Breast epithelium (tissue), 4 donors: Measurements from ENCODE around the gene FAM50B. TPM values are rescaled to one million over a fixed set of nuclear protein-coding genes. Genes with fewer than 3 reads are reported as not detected.

Experiments used
- DNase-seq, 2 donors: peaks; one replicate each; pipeline ENCODE4 v3.0.0-alpha.2; 2019; ENCODE audit warnings: low spot score in 2 of 2
- H3K27ac ChIP-seq, 2 donors: fragments of 200-600 bp; sonication (generic) in 1 of 2; one replicate each; pipeline ENCODE4 v1.5.1; 2016 to 2019; ENCODE audit warnings: mild to moderate bottlenecking in 1 of 2
- H3K27me3 ChIP-seq, 2 donors: fragments of 200-600 bp; sonication (generic) in 1 of 2; one replicate each; pipeline versions ENCODE4 v1.5.1 to v1.6.0; 2017 to 2019; ENCODE audit warnings: control low read depth in 1 of 2, mild to moderate bottlenecking in 1 of 2
- H3K36me3 ChIP-seq: fragments of 200-600 bp; one replicate; pipeline ENCODE4 v1.5.1; 2019
- H3K4me1 ChIP-seq, 2 donors: fragments of 200-600 bp; sonication (generic); one replicate each; pipeline ENCODE4 v1.5.1; 2016 to 2019; ENCODE audit warnings: control low read depth in 1 of 2
- H3K4me3 ChIP-seq, 3 donors: fragments of 200-600 bp; sonication (generic); 1 replicate in 2 of 3; 2 replicates in 1 of 3; pipeline ENCODE4 v1.5.1; 2016 to 2019; ENCODE audit warnings: mild to moderate bottlenecking in 3 of 3, moderate library complexity in 2 of 3
- H3K9me3 ChIP-seq, 2 donors: fragments of 200-600 bp; sonication (generic) in 1 of 2; one replicate each; pipeline ENCODE4 v1.5.1; 2016 to 2019; ENCODE audit warnings: control low read depth in 1 of 2
- POLR2A ChIP-seq: fragments of 450-650 bp; IDR thresholded peaks from one replicate; pipeline ENCODE4 v1.6.1; 2016; ENCODE audit warnings: antibody characterized with exemption, mild to moderate bottlenecking, moderate library complexity
- POLR2AphosphoS5 ChIP-seq, 3 donors: sonication (generic); formaldehyde crosslinking; IDR thresholded peaks; one replicate each; pipeline ENCODE4 v1.6.1; 2017; ENCODE audit warnings: antibody characterized with exemption in 3 of 3
- intact Hi-C: fragments of 100-400 bp; cut with DNase I; formaldehyde crosslinking; loops from one replicate; pipeline ENCODE4 v1.15.1; 2023; ENCODE audit warnings: low total_unique reads
- total RNA-seq, 3 donors: library from RNA; depleted of rRNA; stranded (reverse); fragments of >200 nt; gene quantifications; one replicate each; pipeline ENCODE4 v1.1.0, GENCODE V29; 2016
- TF ChIP-seq, protein P1 (sequence below), 3 donors: fragments of 450-650 bp; IDR thresholded peaks; one replicate each; pipeline ENCODE4 v1.5.1; 2016 to 2017; ENCODE audit warnings: antibody characterized with exemption in 3 of 3, mild to moderate bottlenecking in 3 of 3, moderate library complexity in 3 of 3

The FAM50B gene
- total RNA-seq, 3 donors from 2014 or later = 8.8 to 17.0 (median 9.3) TPM

DNA sequence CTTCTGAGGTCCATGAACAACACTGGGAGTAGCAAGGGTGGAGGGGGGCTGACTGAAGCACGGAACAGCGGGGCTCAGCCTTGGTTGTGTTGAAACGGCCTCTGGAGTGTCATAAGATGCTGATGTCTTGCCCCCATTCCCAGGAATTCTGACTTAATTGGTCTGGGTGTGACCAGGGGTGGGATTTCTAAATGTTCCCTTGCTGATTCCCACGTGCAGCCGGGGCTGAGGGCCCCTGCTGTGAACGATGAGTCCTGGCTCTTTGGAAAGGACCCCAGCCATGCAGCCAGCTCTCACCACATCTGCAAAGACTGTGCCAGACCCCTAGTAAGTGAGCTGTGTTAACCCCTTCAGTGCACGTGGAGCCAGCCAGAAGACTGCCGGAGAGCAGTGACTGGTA lies 28.6 kb upstream of the FAM50B start:
- H3K27me3 ChIP-seq = no peaks in the 10 kb centered on the region
- H3K27ac ChIP-seq = peak overlapping the region in 1 of 2 donors; percentile 59
- no peaks in the 10 kb centered on the region for H3K36me3 ChIP-seq
- no peak overlapping the region for H3K4me3 ChIP-seq
- no peaks in the 10 kb centered on the region for H3K9me3 ChIP-seq
- DNase-seq = no peak
- intact Hi-C loops = no loop called here
- peaks cover 6 to 14% of the 10 kb centered on the region in 2 donors for H3K4me1 ChIP-seq
- TF ChIP-seq, protein P1, sequence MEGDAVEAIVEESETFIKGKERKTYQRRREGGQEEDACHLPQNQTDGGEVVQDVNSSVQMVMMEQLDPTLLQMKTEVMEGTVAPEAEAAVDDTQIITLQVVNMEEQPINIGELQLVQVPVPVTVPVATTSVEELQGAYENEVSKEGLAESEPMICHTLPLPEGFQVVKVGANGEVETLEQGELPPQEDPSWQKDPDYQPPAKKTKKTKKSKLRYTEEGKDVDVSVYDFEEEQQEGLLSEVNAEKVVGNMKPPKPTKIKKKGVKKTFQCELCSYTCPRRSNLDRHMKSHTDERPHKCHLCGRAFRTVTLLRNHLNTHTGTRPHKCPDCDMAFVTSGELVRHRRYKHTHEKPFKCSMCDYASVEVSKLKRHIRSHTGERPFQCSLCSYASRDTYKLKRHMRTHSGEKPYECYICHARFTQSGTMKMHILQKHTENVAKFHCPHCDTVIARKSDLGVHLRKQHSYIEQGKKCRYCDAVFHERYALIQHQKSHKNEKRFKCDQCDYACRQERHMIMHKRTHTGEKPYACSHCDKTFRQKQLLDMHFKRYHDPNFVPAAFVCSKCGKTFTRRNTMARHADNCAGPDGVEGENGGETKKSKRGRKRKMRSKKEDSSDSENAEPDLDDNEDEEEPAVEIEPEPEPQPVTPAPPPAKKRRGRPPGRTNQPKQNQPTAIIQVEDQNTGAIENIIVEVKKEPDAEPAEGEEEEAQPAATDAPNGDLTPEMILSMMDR (IDR thresholded peaks at IDR 0.05) = no peak
- TF ChIP-seq POLR2AphosphoS5 (IDR thresholded peaks at IDR 0.05) = peak in 1 of 3 donors; percentile 15

DNA sequence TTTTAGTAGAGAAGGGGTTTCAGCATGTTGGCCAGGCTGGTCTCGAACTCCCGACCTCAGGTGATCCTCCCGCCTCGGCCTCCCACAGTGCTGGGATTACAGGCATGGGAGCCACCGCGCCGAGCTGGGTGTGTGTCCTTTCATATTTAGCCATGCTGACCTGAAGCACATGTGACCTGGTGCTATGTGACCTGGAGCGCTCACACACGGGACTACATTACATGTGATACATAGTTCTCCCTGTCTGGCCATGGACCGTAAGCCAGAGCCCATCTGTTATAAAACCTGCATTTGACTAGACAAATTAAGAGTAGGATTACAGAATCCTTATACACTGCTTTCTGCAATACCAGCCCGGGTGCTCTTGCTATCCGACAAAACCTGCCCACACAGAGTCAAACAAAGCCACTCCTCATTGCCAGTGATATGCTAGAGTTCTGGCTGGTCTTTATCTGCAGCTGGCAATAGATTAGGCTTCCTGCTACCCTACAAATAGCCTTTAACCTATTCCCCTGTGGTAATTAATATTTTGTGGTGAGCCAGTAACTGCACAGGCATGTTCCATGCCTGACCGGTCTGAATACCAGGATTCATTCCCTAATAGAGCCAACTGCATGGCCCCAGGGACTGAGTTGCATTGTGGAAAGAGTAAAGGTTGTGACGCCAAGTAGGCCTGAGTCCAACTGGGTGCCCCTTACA lies 26.3 kb upstream of the FAM50B start:
- Histone ChIP-seq H3K9me3 (no peaks in the 10 kb centered on the region), H3K27ac (peak overlapping the region; percentile 70 to 96), H3K4me3 (no peak overlapping the region), H3K27me3 (no peaks in the 10 kb centered on the region), H3K4me1 (peaks cover 6 to 18% of the 10 kb centered on the region in 2 donors), H3K36me3 (no peaks in the 10 kb centered on the region)
- peak in 1 of 2 donors; percentile 64 for DNase-seq
- peak in 1 of 3 donors; percentile 15 for TF ChIP-seq POLR2AphosphoS5 (IDR thresholded peaks at IDR 0.05)
- no peak for TF ChIP-seq POLR2A
- TF ChIP-seq, protein P1 (IDR thresholded peaks at IDR 0.05) = no peak
- intact Hi-C loops = no loop called here

DNA sequence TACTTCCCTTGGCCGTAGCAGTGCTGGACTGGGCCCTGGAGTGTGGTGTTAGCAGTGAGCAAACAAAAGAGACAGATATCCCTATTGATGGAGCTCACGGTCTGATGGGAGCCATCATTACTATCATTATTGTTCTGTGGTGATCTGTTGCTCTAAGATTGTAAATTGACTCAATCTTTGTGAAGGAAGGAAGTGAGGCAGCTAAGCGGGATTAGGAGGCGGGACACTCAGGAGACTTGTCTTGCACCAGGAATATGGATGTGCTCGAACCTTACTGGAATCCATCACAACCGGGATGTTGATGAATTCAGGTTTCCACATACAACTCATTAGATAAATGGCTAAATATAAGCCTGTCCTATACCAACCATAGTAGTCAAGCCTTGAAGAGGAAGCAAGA lies 25.5 kb upstream of the FAM50B start:
- Histone ChIP-seq H3K27ac (peak overlapping the region; percentile 70 to 96), H3K4me3 (no peak overlapping the region), H3K27me3 (no peaks in the 10 kb centered on the region), H3K36me3 (no peaks in the 10 kb centered on the region), H3K9me3 (no peaks in the 10 kb centered on the region), H3K4me1 (peaks cover 6 to 18% of the 10 kb centered on the region in 2 donors)
- no peak for DNase-seq
- TF ChIP-seq, protein P1 (IDR thresholded peaks at IDR 0.05) = no peak
- TF ChIP-seq POLR2AphosphoS5 (IDR thresholded peaks at IDR 0.05) = no peak
- TF ChIP-seq POLR2A = no peak
- intact Hi-C loops = no loop called here

DNA sequence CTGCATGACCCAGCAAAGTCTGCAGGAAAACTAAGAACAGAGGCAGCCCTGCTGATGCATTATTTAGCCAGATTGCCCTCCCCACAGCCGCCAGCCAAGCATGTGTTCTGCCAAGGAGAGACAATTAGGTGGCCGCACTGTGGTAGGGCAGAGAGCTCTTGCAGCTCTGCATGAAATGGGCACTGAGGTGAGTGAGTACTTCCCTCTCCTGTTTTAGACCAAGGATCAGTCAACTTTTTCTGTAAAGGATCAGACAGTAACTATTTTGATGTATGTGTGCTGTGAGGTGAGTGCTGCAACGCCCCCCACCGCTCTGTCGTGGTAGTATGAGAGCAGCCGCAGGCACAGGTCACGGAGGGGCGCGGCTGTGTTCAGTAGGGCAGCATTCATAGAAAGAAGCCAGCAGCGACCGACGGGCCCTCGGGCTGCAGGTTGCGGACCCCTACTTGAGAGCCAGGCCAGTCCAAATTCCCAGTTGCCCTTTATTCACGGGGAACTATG lies 23.8 kb upstream of the FAM50B start:
- H3K9me3 ChIP-seq = no peaks in the 10 kb centered on the region
- peaks cover 6 to 18% of the 10 kb centered on the region in 2 donors for H3K4me1 ChIP-seq
- DNase-seq = peak in 1 of 2 donors; percentile 72
- H3K36me3 ChIP-seq = no peaks in the 10 kb centered on the region
- H3K4me3 ChIP-seq = peak overlapping the region; percentile 17 to 34 (median 30)
- no peaks in the 10 kb centered on the region for H3K27me3 ChIP-seq
- intact Hi-C loops = loop anchor here (1.0 kb wide), 1 partner anchor 73 kb away; no protein-coding TSS in a partner anchor
- TF ChIP-seq POLR2A = no peak
- TF ChIP-seq, protein P1 (IDR thresholded peaks at IDR 0.05) = peak in 1 of 3 donors; percentile 30
- TF ChIP-seq POLR2AphosphoS5 (IDR thresholded peaks at IDR 0.05) = no peak
- peak overlapping the region; percentile 95 to 96 for H3K27ac ChIP-seq
